Activated CD4-positive, CD25-positive, alpha-beta regulatory T cell (primary cell): ENCODE results near the gene PRR33.
A peak's percentile ranks its signal among the peaks of the same experiment; 100 is the strongest.
"Not testable (repeated sequence)": the region's sequence is repeated elsewhere in the genome, so short reads cannot be mapped to it uniquely, and the experiment has no call there.

ENCODE experiments used
- DNase-seq, 4 experiments: peaks; one replicate each; lab custom pipeline; 2025; lab: John Stamatoyannopoulos, UW

PRR33 gene

GRCh38 chr11:1889224-1889930 lies 2.3 kb downstream of the PRR33 start:
- DNase-seq: peak in 2 of 4 experiments; percentile 66

- no peak for DNase-seq
Measured at GRCh38 chr11:1888811-1889210, 2.9 kb downstream of the PRR33 start.

- no peak for DNase-seq
Measured at GRCh38 chr11:1888347-1888753, 3.3 kb downstream of the PRR33 start.

GRCh38 chr11:1887451-1888346 lies 4.0 kb downstream of the PRR33 start:
- no peak for DNase-seq

- DNase-seq: not testable (repeated sequence)
Measured at GRCh38 chr11:1886551-1886950, 5.1 kb downstream of the PRR33 start.

GRCh38 chr11:1884303-1884700 lies 7.4 kb downstream of the PRR33 start:
- DNase-seq: no peak

GRCh38 chr11:1883346-1884302 lies 8.1 kb downstream of the PRR33 start:
- DNase-seq: no peak

- DNase-seq: peak; percentile 63 to 73 (median 69)
Measured at GRCh38 chr11:1882265-1883238, 9.1 kb downstream of the PRR33 start.

GRCh38 chr11:1881442-1882264 lies 10.0 kb downstream of the PRR33 start:
- no peak for DNase-seq

- DNase-seq: no peak
Measured at GRCh38 chr11:1880746-1881441, 10.8 kb downstream of the PRR33 start.

- no peak for DNase-seq
Measured at GRCh38 chr11:1879941-1880720, 11.6 kb downstream of the PRR33 start.

- no peak for DNase-seq
Measured at GRCh38 chr11:1879342-1879940, 12.3 kb downstream of the PRR33 start.

- no peak for DNase-seq
Measured at GRCh38 chr11:1878137-1879031, 13.3 kb downstream of the PRR33 start.

- no peak for DNase-seq
Measured at GRCh38 chr11:1877211-1878136, 14.2 kb downstream of the PRR33 start.

GRCh38 chr11:1876361-1877063 lies 15.2 kb downstream of the PRR33 start:
- DNase-seq: no peak
